ENCODE measurements around the gene NLGN1.

The NLGN1 gene

GRCh38 chr3:173865900-173866498 is 468.5 kb downstream of the NLGN1 start:
- Histone ChIP-seq H3K4me2 (no peak overlapping the region), H3K9me3 (no peaks in the 10 kb centered on the region), H3K9ac (no peak overlapping the region), H3K4me1 (no peaks in the 10 kb centered on the region), H3K27ac (no peak overlapping the region), H4K20me1 (no peaks in the 10 kb centered on the region), H3K27me3 (no peaks in the 10 kb centered on the region), H3K4me3 (no peak overlapping the region), H3K36me3 (no peaks in the 10 kb centered on the region)
- no peak for TF ChIP-seq Cebpa-rat (IDR thresholded peaks at IDR 0.05)

- H3K4me3 ChIP-seq, result no peak overlapping the region
- H3K27ac ChIP-seq, result no peak overlapping the region
- H3K4me2 ChIP-seq, result no peak overlapping the region
- H3K36me3 ChIP-seq, result no peaks in the 10 kb centered on the region
- no peaks in the 10 kb centered on the region for H3K9me3 ChIP-seq
- no peak overlapping the region for H3K9ac ChIP-seq
- no peaks in the 10 kb centered on the region for H3K27me3 ChIP-seq
- H4K20me1 ChIP-seq, result no peaks in the 10 kb centered on the region
- TF ChIP-seq Cebpa-rat (IDR thresholded peaks at IDR 0.05), result no peak
- H3K4me1 ChIP-seq, result no peaks in the 10 kb centered on the region
Measured at GRCh38 chr3:173869766-173870165, 472.2 kb downstream of the NLGN1 start.

GRCh38 chr3:173870976-173871375 is 473.4 kb downstream of the NLGN1 start:
- no peak overlapping the region for H3K9ac ChIP-seq
- no peaks in the 10 kb centered on the region for H4K20me1 ChIP-seq
- no peaks in the 10 kb centered on the region for H3K36me3 ChIP-seq
- no peak overlapping the region for H3K4me2 ChIP-seq
- H3K9me3 ChIP-seq, result no peaks in the 10 kb centered on the region
- H3K27me3 ChIP-seq, result no peaks in the 10 kb centered on the region
- no peak overlapping the region for H3K27ac ChIP-seq
- H3K4me3 ChIP-seq, result no peak overlapping the region
- no peak for TF ChIP-seq Cebpa-rat (IDR thresholded peaks at IDR 0.05)
- H3K4me1 ChIP-seq, result no peaks in the 10 kb centered on the region

GRCh38 chr3:173875790-173876189 is 478.2 kb downstream of the NLGN1 start:
- TF ChIP-seq Cebpa-rat (IDR thresholded peaks at IDR 0.05), result no peak
- Histone ChIP-seq H3K27ac (no peak overlapping the region), H3K27me3 (no peaks in the 10 kb centered on the region), H4K20me1 (no peaks in the 10 kb centered on the region), H3K9me3 (no peaks in the 10 kb centered on the region), H3K4me3 (no peak overlapping the region), H3K4me2 (no peak overlapping the region), H3K9ac (no peak overlapping the region), H3K4me1 (no peaks in the 10 kb centered on the region), H3K36me3 (no peaks in the 10 kb centered on the region)

- Histone ChIP-seq H3K27ac (no peak overlapping the region), H3K4me3 (no peak overlapping the region), H3K9ac (no peak overlapping the region), H3K9me3 (peaks cover 6% of the 10 kb centered on the region; the same call in 1 of the 2 replicates), H3K36me3 (no peaks in the 10 kb centered on the region), H3K27me3 (no peaks in the 10 kb centered on the region), H3K4me2 (no peak overlapping the region), H4K20me1 (no peaks in the 10 kb centered on the region), H3K4me1 (no peaks in the 10 kb centered on the region)
- no peak for TF ChIP-seq Cebpa-rat (IDR thresholded peaks at IDR 0.05)
Measured at GRCh38 chr3:173876476-173876875, 478.9 kb downstream of the NLGN1 start.

GRCh38 chr3:173887888-173888287 is 490.3 kb downstream of the NLGN1 start:
- Histone ChIP-seq H3K4me1 (no peaks in the 10 kb centered on the region), H3K36me3 (no peaks in the 10 kb centered on the region), H3K9me3 (no peaks in the 10 kb centered on the region)

GRCh38 chr3:173889596-173889995 is 492.1 kb downstream of the NLGN1 start:
- Histone ChIP-seq H3K9ac (no peak overlapping the region), H3K27me3 (no peaks in the 10 kb centered on the region), H3K36me3 (no peaks in the 10 kb centered on the region), H3K4me2 (no peak overlapping the region), H3K9me3 (no peaks in the 10 kb centered on the region), H3K4me3 (no peak overlapping the region), H4K20me1 (no peaks in the 10 kb centered on the region), H3K27ac (no peak overlapping the region), H3K4me1 (no peaks in the 10 kb centered on the region)
- no peak for TF ChIP-seq Cebpa-rat (IDR thresholded peaks at IDR 0.05)

More at GRCh38 chr3:173887888-173888287, 490.3 kb downstream of the NLGN1 start:
- Histone ChIP-seq H3K27ac (no peak overlapping the region), H3K4me2 (no peak overlapping the region), H3K9ac (no peak overlapping the region), H4K20me1 (no peaks in the 10 kb centered on the region), H3K27me3 (no peaks in the 10 kb centered on the region), H3K4me3 (no peak overlapping the region)
- no peak for TF ChIP-seq Cebpa-rat (IDR thresholded peaks at IDR 0.05)

- no peak overlapping the region for H3K27ac ChIP-seq
- no peak overlapping the region for H3K9ac ChIP-seq
- no peak overlapping the region for H3K4me3 ChIP-seq
- no peak for TF ChIP-seq Cebpa-rat (IDR thresholded peaks at IDR 0.05)
- H4K20me1 ChIP-seq, result no peaks in the 10 kb centered on the region
- no peaks in the 10 kb centered on the region for H3K36me3 ChIP-seq
- no peaks in the 10 kb centered on the region for H3K4me1 ChIP-seq
- no peaks in the 10 kb centered on the region for H3K27me3 ChIP-seq
- no peak overlapping the region for H3K4me2 ChIP-seq
- no peaks in the 10 kb centered on the region for H3K9me3 ChIP-seq
Measured at GRCh38 chr3:173890091-173890490, 492.5 kb downstream of the NLGN1 start.

- Histone ChIP-seq H3K36me3 (no peaks in the 10 kb centered on the region), H3K4me1 (no peaks in the 10 kb centered on the region), H3K4me2 (no peak overlapping the region), H3K27ac (no peak overlapping the region), H3K9ac (no peak overlapping the region), H3K9me3 (no peaks in the 10 kb centered on the region), H4K20me1 (no peaks in the 10 kb centered on the region), H3K4me3 (no peak overlapping the region), H3K27me3 (no peaks in the 10 kb centered on the region)
- TF ChIP-seq Cebpa-rat (IDR thresholded peaks at IDR 0.05), result no peak
Measured at GRCh38 chr3:173891272-173892100, 493.9 kb downstream of the NLGN1 start.

GRCh38 chr3:173892547-173892946 is 495.0 kb downstream of the NLGN1 start:
- Histone ChIP-seq H3K4me2 (no peak overlapping the region), H3K9ac (no peak overlapping the region), H3K27me3 (no peaks in the 10 kb centered on the region), H3K27ac (no peak overlapping the region), H3K9me3 (no peaks in the 10 kb centered on the region), H3K4me3 (no peak overlapping the region), H3K4me1 (no peaks in the 10 kb centered on the region), H4K20me1 (no peaks in the 10 kb centered on the region), H3K36me3 (no peaks in the 10 kb centered on the region)
- no peak for TF ChIP-seq Cebpa-rat (IDR thresholded peaks at IDR 0.05)

All from BLaER1 (cell line).